ENCODE measurements around the gene NPS.

The NPS gene, protein sequence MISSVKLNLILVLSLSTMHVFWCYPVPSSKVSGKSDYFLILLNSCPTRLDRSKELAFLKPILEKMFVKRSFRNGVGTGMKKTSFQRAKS

DNA sequence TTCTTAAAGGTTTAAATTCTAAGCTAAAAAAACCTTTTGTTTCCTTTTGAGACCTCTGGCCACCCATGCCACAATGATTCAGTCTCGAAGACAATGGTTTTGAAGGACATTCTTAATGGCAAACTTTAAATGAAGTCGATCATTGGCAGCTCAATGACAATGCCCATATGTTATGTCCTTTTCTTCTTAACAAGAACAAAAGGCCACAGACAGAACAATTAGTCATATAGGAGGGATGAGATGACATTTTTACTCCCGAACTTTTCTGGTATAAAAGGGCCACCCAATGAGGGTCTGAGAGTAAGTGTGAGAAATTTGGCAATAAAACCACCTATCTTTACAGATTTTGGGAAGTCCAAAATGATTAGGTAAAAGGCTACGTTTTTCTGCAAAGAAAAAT is at the start of gene NPS:
Gene NPS (plus strand): TSS at position 301 of the 400 bp plus-strand sequence. CDS start 60 bp downstream, at position 361.
- no peak for DNase-seq (ENCODE audit: low read depth in 2 of 2)

DNA sequence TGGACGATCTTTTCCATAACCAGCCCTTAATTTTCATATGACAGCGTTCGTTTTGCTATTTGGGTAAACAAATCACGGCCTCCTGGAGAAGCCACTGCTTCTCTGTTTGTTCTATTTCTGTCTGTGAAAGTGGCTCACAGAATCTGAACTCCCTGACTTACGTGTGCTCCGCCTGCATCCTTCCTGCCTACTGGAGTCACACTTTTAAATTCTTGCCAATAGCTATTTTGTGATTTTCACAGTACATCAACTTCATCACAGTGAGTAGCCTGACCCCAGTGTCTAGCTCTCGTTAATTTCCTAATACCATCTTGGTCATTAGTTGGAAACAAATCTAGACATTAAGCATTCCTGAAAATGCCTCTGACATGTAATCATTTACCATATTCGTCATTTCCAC is 49.0 kb upstream of the NPS start:
- DNase-seq (ENCODE audit: low read depth in 2 of 2): no peak

DNA sequence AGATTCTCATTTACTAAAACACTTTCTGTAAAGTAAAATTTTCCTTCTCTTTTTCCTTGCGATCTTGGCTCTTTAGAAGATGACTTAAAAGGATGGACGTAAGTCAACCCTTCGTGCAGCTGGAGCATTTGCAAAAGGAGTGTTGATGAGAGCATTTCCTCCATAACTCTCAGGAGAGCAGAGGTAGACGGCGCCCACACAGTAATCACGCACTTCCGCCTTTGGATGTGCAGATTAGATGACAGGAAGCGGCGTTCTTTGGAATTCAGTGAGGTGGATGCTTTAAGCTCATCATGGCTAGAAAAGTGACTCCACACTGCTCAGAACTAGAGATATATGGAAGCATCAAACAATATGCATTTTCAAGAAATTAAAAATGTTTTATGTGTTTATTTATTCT is 43.0 kb upstream of the NPS start:
- DNase-seq (ENCODE audit: low read depth in 2 of 2): no peak

DNA sequence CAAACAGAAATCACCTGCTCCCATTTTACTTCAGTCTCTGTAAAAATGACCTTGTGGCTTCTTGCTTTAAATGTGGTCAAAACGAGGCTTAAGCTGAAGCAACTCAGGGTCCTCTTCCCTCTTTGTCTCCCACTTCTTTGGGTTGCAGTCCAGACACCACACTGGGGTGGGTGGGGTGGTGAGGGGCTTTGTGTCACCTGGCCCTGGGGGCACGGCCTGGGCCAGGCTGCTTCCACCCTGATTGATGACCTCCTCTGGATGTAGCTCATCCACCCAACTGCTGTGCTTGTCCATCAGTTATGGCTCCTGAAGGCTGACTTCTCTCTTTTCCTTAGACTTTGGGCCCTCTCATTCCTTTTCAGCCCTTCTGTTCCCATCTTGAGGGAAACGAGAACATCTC is 26.8 kb upstream of the NPS start:
- no peak for DNase-seq (ENCODE audit: low read depth in 2 of 2)

DNA sequence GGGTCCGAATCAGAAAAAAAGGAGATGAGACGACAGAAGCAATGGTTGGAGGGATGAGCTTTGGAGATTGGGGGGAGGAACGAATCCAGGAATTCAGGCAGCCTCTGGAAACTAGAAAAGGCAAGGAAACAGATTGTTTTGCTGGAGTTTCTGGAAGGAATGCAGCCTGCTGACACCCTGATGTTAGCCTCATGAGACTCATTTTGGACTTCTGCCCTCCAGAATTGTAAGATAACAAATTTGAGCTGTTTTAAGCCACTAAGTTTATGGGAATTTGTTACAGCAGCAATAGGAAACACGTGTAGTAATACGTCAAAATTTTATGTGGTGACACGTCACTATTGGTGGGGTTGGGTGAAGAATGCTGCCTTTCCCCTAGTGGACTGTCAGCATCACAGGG is 25.6 kb upstream of the NPS start:
- no peak for DNase-seq (ENCODE audit: low read depth in 2 of 2)

DNA sequence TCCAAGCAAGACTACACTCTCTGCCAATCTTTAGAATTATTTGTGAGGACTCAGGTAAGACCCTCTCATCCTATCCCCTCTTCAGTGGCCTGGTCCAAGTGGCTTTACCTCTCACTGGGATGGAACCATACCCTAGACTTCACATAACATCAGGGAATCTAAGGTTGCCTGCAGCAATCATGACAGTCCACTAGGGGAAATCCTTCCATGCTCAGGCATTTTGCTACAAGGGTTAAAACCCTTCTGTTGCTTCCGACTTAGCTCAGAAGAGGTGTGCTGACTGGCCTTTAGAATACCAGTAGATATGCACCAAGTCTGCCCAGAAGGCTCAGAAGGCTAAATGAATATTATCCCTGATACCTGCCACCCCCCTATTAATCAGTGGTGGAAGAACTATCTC is 24.9 kb upstream of the NPS start:
- no peak for DNase-seq (ENCODE audit: low read depth in 2 of 2)

DNA sequence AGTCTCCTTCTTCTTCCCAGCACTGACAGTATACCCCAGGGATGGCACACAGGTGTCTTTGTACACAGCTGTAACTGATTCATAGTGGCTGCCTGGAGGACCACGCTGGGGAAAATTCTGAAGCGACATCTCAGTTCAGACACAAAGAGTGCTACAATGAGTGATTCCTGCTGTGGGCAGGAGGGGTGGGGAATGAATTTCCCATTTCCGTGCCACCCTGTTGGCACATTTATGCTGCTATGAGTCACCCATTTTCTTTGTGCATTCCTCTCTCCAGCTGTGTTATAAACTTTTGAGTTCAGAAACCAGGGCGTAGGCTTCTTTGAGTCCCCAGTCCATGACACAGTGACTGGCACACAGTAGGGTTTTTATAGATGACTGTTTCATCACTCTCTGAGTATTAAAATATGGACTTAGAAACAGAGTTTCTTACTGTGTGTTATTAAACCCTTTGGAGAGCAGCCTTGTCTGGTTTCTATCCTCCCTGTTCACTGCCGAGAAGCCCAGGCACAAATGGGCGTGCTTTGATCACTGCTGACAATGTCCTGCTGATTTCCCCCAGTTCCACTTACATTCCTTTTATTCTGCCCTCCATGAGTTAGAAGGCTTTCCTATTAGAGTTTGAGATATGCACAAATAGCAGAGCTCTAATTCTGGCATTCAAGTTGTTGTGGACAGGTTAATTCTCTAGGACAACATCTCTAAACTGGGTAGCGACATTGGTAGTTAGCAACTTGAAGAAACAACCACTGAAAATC is 24.0 kb upstream of the NPS start:
- no peak for DNase-seq (ENCODE audit: low read depth in 2 of 2)

DNA sequence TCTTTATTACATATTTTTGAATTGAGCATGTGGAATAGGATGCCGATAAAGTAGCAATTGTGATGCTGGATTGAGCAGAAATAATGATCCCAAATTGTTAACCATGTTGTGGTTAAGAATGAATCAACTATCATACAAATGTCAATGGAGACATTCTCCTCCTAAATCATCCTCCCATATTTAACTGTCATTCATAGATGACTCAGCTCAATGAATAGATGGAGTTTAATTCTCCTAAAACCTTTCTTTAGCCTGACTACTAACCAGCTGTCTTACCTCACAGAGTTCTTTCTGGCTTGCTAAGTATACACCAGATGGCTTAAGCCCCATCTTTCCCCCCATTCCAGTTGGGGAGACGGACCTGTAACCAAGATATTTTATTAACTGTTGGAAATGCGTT is 23.4 kb upstream of the NPS start:
- no peak for DNase-seq (ENCODE audit: low read depth in 2 of 2)

DNA sequence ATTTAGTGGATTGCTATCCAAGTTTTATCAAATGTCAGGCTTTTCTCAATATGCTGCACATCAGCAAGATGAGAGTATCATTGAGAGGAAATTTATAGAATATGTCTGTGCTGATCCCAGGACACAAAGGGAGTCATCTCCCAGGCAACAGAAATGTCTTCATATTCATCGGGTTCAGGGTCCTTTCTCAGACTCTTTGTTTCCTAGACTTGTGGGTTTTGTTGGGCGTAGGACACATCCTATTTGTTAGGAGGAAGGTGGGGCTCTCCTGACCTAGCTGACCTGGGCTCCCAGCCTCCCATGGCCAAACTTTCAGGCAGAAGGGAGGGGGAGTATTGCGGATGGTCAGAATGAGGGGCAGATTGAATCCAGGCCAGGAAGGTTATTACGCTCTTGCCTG is 22.9 kb upstream of the NPS start:
- DNase-seq (ENCODE audit: low read depth in 2 of 2): no peak

DNA sequence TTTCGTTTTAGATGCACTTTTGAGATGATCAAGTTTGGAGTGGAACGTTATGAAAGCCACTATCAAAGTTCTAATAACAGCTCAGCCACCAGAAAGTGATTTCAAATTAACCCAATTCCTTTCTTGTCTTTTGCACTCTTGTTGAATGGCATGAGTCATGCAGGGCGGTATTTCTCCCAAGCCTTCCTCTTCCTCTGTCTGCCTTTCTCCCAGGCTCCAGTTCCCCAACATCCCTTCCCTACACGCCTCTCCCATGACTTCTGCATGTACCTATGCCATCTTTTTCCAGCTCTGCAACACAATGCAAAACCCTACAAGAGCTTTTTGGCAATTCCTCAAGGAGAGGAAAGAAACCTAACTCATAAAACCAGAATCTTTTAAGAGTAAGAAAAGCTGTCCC is 21.8 kb upstream of the NPS start:
- DNase-seq (ENCODE audit: low read depth in 2 of 2): no peak

DNA sequence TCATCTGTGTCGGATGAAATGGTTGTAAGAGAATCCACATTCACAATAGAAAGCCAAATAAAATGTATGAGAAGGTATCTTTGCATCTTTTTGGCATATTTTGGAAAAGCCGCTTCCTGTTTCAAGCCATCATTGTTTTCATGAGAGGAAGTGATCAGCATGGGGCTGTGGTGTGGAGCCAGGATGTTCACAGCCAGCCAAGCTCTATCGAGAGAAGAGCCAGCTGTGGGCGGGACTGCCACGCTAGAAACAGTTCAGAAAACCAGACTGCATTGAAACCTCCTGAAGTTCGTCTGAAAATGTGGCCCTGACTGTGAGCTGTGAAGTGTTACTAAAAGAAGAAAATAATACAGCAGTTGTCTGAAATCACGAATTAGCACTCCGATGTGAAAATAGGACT is 21.2 kb upstream of the NPS start:
- no peak for DNase-seq (ENCODE audit: low read depth in 2 of 2)

DNA sequence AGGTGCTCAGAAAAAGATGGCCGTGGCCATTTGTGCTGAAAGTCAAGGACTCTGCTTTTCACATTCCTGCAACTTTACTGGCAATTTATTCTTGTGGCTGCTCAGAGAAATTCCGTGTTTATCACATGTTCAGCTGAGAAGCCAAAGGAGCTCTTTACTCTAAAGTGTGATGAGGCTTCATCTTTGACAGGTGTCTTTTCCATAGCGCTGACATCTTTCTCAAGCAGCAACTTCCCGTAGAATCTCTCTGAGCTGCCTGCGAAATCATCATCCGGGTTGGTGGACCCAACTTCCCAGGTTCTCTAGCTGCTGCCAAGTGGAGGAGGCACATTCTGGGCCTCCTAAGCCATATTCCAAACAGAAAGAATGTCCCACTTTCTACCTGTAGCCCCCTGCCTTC is 16.9 kb upstream of the NPS start:
- DNase-seq (ENCODE audit: low read depth in 2 of 2): no peak

DNA sequence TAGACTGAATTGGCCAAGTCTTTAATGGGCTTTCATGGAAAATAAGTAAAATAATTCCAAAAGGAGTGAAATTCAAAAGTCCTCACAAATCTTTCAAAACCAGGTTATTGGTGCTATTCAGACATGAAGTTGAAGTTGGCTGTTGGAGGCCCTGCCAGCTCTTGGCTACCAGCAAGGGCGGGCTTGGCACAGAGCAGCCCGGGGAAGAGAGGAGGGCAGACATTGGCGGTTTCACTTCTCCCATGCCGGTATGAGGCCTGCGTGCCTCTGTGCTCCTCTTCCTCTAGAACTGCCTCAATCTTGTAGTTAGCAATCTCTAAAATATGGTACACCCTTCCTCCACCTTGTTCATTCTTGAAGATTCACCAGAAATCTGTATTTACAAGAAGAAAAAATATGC is 16.4 kb upstream of the NPS start:
- no peak for DNase-seq (ENCODE audit: low read depth in 2 of 2)

DNA sequence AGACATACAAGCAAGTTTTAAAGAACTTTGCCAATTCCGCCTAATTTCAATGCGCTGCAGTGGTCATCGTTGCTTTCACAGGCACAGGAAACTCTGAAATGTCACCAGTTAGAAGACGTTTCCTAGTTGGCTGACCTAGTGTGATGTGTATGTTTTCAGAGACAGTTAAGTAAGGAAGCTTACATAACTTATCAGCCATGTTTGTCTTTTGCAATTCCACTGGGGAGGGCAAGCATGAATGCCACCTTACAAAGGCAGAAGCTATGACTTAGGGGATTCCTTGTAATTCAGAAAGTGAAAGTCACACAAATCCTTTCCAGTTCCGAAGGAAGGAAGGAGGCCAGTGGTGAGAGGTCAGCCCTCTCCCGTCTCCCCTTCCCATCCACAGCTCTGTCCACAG is 15.0 kb upstream of the NPS start:
- DNase-seq (ENCODE audit: low read depth in 2 of 2): no peak

DNA sequence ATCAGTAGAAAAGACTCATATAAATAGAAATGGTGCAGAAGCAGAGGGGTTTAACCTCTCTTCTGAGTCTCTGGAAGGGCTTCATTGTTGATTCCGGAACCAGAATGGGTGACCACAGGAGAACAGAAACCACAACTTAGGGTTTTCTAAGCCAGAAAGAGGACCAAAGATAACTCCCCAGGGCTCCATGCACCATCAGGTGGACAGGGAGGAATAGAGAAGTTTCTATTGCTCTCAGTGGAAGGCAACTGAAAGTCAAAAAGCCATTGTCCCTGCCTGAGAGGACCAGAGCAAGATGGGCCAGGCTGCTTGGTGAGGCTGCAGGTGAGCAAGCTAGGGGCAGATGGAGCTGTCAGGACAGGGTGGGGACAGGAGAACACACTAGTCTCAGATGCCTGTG is 14.6 kb upstream of the NPS start:
- DNase-seq (ENCODE audit: low read depth in 2 of 2): no peak

DNA sequence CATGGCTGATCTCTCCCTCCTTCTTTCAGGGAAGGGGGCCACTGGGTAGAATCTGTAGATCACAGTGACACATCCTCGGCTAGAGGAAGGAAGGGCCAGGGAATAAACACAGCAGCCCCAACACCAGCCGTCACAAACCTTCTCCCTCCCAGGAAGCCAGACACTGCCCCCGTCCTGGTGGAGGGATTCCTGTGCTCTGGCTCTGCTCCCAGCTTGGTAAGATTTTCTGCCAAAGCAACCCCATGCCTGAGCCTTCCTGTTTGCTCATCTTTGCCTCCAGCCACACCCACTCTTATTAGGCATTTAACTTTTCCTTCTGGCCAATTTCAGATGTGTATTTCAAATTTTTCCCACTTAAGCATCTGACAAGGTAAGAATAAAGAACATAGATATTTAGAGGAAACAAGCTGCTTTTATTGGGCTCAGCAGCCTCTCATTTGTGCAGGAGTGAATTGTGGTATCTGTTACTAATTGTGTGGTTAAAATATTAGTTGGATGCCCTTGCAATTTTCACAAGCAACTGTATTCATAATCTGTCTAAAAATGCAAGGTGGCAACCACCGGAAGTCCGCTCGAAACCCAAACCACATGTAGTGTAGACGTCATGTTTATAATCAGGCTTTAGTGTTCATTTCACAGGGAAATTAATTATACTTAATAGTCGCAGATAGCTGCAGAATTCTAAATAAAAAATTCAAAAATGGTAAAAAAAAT is 13.2 kb upstream of the NPS start:
- DNase-seq (ENCODE audit: low read depth in 2 of 2): no peak

DNA sequence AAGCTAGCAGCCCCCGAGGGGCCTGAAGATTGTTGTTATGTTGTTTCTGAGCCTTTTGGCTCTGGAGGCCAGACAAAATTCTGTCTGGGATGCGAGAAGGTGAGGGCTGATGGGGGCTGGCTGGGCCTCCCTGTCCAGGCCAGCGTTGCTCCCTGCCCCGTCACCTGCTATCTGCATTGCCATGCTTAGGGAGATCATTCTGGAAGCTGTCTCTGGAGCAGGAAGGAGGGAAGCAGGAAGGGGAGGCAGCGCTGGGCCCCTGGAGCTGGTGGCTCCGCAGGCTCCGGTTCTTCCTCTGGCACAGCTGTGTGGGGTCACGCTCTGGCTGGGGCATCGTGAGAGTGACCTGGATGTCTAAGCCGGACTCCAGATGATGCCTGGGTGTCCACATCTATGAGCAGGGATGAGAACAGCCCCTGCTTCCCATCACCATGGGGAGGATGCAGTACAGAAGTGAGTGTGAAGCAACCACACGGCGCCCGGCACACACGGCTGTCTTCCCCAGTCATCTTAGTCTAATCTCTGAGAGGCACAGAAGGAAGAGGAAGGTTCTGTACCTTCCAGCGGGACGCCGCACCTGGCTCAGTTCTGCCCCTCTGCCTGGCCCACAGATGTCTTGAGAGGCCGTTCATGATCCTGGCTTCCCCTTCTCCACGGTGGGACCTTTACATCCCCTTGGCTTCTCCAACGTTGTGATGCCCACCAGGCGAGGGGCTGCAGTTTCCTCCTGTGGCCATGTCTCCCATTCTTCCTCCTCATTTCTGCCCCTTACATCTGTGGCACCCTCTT is 11.9 kb upstream of the NPS start:
- no peak for DNase-seq (ENCODE audit: low read depth in 2 of 2)

DNA sequence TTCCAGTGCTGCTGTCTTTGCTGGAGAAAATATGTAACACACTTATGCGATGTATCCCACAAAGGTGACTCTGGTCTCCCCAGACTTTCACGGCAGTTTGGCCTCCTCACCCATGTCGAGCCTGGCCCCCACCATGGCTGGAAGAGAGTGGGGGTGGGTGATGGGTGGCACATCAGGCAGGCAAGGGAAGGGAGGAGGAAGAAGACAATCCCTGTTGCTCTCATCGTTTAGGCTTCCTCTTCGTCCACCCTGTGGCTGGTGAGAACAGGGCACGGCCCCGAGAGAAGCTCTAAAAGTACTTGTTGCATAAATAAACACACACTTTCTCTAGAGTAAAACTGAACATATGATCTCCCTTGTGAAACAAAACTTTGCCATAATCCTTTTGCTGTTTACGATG is 11.2 kb upstream of the NPS start:
- no peak for DNase-seq (ENCODE audit: low read depth in 2 of 2)

DNA sequence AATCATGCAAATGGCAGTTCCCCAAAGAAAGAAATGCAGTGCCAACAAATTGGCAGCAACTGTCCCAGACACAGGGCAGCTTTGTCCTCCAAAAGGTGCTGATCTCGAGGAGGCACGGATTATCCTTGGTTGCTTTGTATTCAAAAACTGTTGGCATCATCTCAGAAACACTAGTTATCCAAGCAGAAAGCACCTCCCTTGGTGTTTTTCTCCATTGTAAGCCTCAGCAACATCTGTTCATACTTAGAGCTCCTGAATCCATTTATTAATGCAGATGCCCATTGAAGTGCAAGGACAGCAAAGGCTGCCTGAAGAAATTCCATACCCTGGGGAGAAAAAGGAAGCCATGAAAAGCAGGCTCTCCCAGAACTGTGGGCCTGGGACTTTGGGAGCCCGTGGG is 1.1 kb upstream of the NPS start:
- DNase-seq (ENCODE audit: low read depth in 2 of 2): no peak

DNA sequence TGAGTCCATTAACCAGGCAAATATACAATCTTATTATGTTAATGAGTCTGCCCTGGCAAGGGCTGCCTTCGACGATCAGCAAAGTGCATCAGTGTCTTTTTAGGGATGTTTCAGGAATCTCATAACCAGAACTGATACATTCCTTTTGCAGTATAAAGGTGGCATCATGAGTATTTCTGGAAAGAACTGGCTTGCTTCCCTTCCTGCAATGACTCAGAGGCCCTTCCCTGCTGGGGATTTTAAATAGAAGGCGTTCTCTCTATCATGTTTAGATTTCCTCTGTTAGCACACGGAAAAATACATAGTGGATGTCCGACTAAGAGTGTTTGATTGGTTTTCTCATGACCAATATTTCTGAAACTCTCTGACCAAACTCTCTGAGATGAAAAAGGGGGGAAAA is 1.8 kb downstream of the NPS start:
- DNase-seq (ENCODE audit: low read depth in 2 of 2): no peak

DNA sequence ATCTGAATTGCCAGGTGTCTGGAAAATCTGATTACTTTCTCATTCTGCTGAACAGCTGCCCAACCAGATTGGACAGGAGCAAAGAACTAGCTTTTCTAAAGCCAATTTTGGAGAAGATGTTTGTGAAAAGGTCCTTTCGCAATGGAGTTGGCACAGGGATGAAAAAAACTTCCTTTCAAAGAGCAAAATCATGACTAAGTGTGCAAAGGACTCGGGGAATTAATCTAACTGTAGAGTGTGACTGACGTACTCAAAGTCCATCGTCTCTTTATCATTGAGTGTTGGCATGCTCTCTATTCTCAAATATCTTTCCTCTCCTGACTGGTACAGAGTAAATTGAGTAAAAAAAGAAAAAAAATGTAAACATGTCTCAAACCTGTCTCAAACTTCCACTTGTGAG is 3.3 kb downstream of the NPS start:
- DNase-seq (ENCODE audit: low read depth in 2 of 2): no peak

DNA sequence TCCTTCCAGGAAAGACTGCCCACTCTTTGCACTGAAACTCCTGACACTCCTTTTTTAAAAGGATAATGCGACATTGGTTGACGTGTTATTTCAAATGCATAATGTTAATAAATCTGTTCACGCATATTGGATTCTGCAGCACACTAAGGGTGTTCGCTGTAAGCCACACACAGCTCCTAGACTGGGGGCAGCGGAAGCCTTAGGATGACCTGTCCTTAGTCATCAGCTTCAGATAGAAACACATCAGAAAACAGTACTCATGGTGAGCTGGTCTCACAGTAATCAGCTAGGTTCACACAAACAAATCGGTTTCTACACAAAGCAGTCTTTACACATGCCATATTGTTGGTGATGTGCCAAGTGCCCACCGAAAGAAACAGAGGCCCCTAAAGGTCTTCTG is 4.3 kb downstream of the NPS start:
- DNase-seq (ENCODE audit: low read depth in 2 of 2): no peak

DNA sequence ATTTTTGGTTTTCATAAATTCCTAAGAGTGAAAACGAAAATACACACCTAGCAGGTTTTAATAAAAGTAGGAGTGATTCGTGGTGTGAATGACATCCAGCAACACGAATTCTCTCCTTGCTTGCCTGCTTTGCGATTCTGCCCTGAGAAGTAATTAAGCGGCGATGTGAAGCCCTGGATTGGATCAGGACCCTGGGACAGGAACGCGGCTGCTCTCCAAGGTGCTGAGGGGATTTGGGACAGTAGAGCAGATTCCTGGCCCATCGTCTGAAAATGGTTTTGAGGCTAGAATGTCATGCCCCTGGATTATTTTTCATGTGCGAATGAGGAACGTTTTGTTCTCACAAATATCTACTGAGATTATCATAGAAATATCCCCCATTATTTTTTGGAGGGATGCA is 7.8 kb downstream of the NPS start:
- DNase-seq (ENCODE audit: low read depth in 2 of 2): no peak
